ENCODE results near the gene STRN. TPM values are rescaled to one million over a fixed set of nuclear protein-coding genes. Genes with fewer than 3 reads are reported as not detected.

Gene STRN
- total RNA-seq, 2 experiments from 2014 or later = 20.4 to 20.8 TPM

DNA sequence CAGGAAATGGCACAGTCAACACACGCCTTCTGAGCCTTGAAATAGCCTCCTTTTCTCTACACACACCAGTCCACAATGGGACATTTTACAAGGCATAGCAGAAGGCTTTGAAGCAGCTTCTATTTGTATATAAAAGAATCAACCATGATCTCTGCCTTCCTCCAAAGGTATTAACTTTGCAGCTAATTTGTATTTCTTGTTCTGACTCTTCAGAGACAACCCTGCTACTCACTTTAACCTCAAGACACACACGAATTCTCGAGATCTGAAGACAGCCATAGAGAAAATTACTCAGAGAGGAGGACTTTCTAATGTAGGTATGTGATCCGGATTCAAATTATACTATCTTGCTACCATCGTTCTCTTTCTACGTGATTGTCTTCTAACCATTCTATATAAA is 165.2 kb downstream of the STRN start:
- ChIA-PET CTCF (no interaction called here), POLR2A (no interaction called here)
- Mint-ChIP-seq H3K4me1 (ENCODE audit: low read depth) (peaks cover 7% of the 10 kb centered on the region), H3K9me3 (no peaks in the 10 kb centered on the region), H3K27ac (no peak overlapping the region), H3K27me3 (peaks cover 19% of the 10 kb centered on the region), H3K36me3 (ENCODE audit: low read depth) (no peaks in the 10 kb centered on the region), H3K4me3 (no peak overlapping the region)
- H3K27me3 ChIP-seq (ENCODE audit: control insufficient read depth in 1 of 2, insufficient read depth in 2 of 2, low read length in 2 of 2) = peaks cover 0 to 3% of the 10 kb centered on the region in 2 experiments
- H3K36me3 ChIP-seq (ENCODE audit: insufficient read depth, low read length) = no peaks in the 10 kb centered on the region
- H3K9me3 ChIP-seq (ENCODE audit: control insufficient read depth in 1 of 2, insufficient read depth in 1 of 2, low read length in 2 of 2) = no peaks in the 10 kb centered on the region
- no peak overlapping the region for H3K4me3 ChIP-seq (ENCODE audit: low read length)
- no peak for TF ChIP-seq CTCF (IDR thresholded peaks at IDR 0.05)
- DNase-seq (no peak), ATAC-seq (ENCODE audit: poor library complexity) (no peak)
- no peak overlapping the region for H3K27ac ChIP-seq (ENCODE audit: low read depth in 1 of 2, low read length in 2 of 2)
- intact Hi-C loops (cut with DNase I, micrococcal nuclease) = no loop called here
- H3K4me1 ChIP-seq (ENCODE audit: insufficient read depth, low read length) = peaks cover 6% of the 10 kb centered on the region

GRCh38 chr2:36800381-36800780 is 166.0 kb downstream of the STRN start:
- H3K4me1 ChIP-seq (ENCODE audit: insufficient read depth, low read length) = peaks cover 6% of the 10 kb centered on the region
- no peak overlapping the region for H3K4me3 Mint-ChIP-seq
- peak; percentile 60 for ATAC-seq (ENCODE audit: poor library complexity)
- H3K27ac ChIP-seq (ENCODE audit: low read depth in 1 of 2, low read length in 2 of 2) = no peak overlapping the region
- peaks cover 19% of the 10 kb centered on the region for H3K27me3 Mint-ChIP-seq
- no peaks in the 10 kb centered on the region for H3K9me3 Mint-ChIP-seq
- TF ChIP-seq CTCF (IDR thresholded peaks at IDR 0.05) = no peak
- no peaks in the 10 kb centered on the region for H3K9me3 ChIP-seq (ENCODE audit: control insufficient read depth in 1 of 2, insufficient read depth in 1 of 2, low read length in 2 of 2)
- peak in 4 of 14 experiments; percentile 11 to 74 (median 45) for DNase-seq
- peaks cover 0 to 3% of the 10 kb centered on the region in 2 experiments for H3K27me3 ChIP-seq (ENCODE audit: control insufficient read depth in 1 of 2, insufficient read depth in 2 of 2, low read length in 2 of 2)
- no peak overlapping the region for H3K4me3 ChIP-seq (ENCODE audit: low read length)
- intact Hi-C loops (cut with DNase I, micrococcal nuclease) = no loop called here
- no peak overlapping the region for H3K27ac Mint-ChIP-seq
- H3K36me3 ChIP-seq (ENCODE audit: insufficient read depth, low read length) = no peaks in the 10 kb centered on the region
- no peaks in the 10 kb centered on the region for H3K36me3 Mint-ChIP-seq (ENCODE audit: low read depth)
- ChIA-PET POLR2A (no interaction called here), CTCF (no interaction called here)
- H3K4me1 Mint-ChIP-seq (ENCODE audit: low read depth) = peaks cover 7% of the 10 kb centered on the region

DNA sequence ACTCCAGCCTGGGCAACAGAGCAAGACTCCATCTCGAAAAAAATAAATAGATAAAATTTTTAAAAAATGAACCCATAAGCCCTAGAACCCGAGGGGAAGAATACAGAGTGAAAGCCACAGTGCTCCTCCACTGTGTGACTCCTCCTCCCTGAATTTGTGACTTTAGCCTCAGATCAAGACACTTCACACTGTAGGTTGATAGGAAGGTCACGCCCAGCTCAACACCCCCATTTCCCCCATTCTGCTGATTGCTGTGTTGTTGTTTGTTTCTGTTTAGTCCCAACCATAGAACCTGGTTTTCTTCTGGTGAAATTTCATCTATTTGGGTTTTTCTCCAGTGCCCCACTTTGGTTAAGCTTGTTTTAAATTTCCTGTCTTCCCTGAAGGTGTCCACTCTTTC is 167.6 kb downstream of the STRN start:
- H3K27me3 Mint-ChIP-seq = peaks cover 19% of the 10 kb centered on the region
- Histone ChIP-seq H3K4me3 (ENCODE audit: low read length) (no peak overlapping the region), H3K27me3 (ENCODE audit: control insufficient read depth in 1 of 2, insufficient read depth in 2 of 2, low read length in 2 of 2) (peaks cover 0 to 3% of the 10 kb centered on the region in 2 experiments), H3K4me1 (ENCODE audit: insufficient read depth, low read length) (peaks cover 6% of the 10 kb centered on the region), H3K9me3 (ENCODE audit: control insufficient read depth in 1 of 2, insufficient read depth in 1 of 2, low read length in 2 of 2) (no peaks in the 10 kb centered on the region), H3K27ac (ENCODE audit: low read depth in 1 of 2, low read length in 2 of 2) (no peak overlapping the region), H3K36me3 (ENCODE audit: insufficient read depth, low read length) (no peaks in the 10 kb centered on the region)
- intact Hi-C loops (cut with DNase I, micrococcal nuclease) = no loop called here
- DNase-seq (peak in 1 of 14 experiments; percentile 66), ATAC-seq (ENCODE audit: poor library complexity) (no peak)
- no peak for TF ChIP-seq CTCF (IDR thresholded peaks at IDR 0.05)
- H3K9me3 Mint-ChIP-seq = no peaks in the 10 kb centered on the region
- H3K36me3 Mint-ChIP-seq (ENCODE audit: low read depth) = no peaks in the 10 kb centered on the region
- no peak overlapping the region for H3K4me3 Mint-ChIP-seq
- ChIA-PET POLR2A (no interaction called here), CTCF (no interaction called here)
- no peak overlapping the region for H3K27ac Mint-ChIP-seq
- peaks cover 7% of the 10 kb centered on the region for H3K4me1 Mint-ChIP-seq (ENCODE audit: low read depth)

Measured in CD4-positive, alpha-beta T cell (primary cell).